Measurements from ENCODE around the gene TRPV3.

DNA sequence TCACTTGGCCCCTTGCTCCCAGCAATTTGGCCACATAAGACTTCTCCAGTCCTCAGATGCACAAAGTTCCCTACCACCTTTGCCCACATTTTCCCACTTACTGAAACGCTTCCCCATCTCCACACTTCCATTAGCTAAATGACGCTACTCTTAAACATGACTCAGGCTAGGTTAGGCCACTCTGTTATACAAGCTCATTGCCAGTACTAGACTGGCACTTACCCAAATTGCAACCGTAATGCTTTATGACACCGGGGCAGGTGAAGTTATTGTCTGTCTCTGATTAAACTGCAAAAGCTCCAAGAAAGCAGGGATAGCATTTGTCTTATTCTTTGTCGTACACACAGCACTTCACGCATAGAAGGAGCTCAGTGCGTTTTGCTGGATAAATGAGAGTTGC, 52.6 kb downstream of the TRPV3 start:
- TF ChIP-seq, protein P1, sequence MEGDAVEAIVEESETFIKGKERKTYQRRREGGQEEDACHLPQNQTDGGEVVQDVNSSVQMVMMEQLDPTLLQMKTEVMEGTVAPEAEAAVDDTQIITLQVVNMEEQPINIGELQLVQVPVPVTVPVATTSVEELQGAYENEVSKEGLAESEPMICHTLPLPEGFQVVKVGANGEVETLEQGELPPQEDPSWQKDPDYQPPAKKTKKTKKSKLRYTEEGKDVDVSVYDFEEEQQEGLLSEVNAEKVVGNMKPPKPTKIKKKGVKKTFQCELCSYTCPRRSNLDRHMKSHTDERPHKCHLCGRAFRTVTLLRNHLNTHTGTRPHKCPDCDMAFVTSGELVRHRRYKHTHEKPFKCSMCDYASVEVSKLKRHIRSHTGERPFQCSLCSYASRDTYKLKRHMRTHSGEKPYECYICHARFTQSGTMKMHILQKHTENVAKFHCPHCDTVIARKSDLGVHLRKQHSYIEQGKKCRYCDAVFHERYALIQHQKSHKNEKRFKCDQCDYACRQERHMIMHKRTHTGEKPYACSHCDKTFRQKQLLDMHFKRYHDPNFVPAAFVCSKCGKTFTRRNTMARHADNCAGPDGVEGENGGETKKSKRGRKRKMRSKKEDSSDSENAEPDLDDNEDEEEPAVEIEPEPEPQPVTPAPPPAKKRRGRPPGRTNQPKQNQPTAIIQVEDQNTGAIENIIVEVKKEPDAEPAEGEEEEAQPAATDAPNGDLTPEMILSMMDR (IDR thresholded peaks at IDR 0.05): no peak
- no peak for TF ChIP-seq POLR2A (IDR thresholded peaks at IDR 0.05)

All from Peyer's patch (tissue), 4 donors.